H9 (cell line): ENCODE data around the gene RPL37. TPM values are rescaled to one million over a fixed set of nuclear protein-coding genes. Genes with fewer than 3 reads are reported as not detected.

Source experiments
- DNase-seq: peaks from one replicate; pipeline ENCODE4 v3.0.0-alpha.2; 2017
- H2AFZ ChIP-seq: one replicate; pipeline ENCODE4 v1.6.1; 2013; ENCODE audit warnings: mild to moderate bottlenecking, low read length, control low read depth, moderate library complexity
- H2AK5ac ChIP-seq: 2 replicates; pipeline ENCODE4 v1.6.1; 2013; ENCODE audit warnings: low read length, control low read depth, mixed read lengths; ENCODE audit not compliant: insufficient read length
- H2BK120ac ChIP-seq: one replicate; pipeline ENCODE4 v1.6.1; 2013; ENCODE audit warnings: low read depth, mild to moderate bottlenecking, low read length, control low read depth, inconsistent platforms; ENCODE audit not compliant: poor library complexity, severe bottlenecking
- H2BK12ac ChIP-seq: 2 replicates; pipeline ENCODE4 v1.6.1; 2013; ENCODE audit warnings: low read length, control low read depth, mixed read lengths, low read depth; ENCODE audit not compliant: insufficient read length
- H2BK15ac ChIP-seq: 2 replicates; pipeline ENCODE4 v1.6.1; 2013; ENCODE audit warnings: low read depth, low read length, control low read depth
- H2BK20ac ChIP-seq: one replicate; pipeline ENCODE4 v1.6.1; 2013; ENCODE audit warnings: low read depth, mild to moderate bottlenecking, low read length, control low read depth, inconsistent platforms; ENCODE audit not compliant: poor library complexity, severe bottlenecking
- H2BK5ac ChIP-seq: 2 replicates; pipeline ENCODE4 v1.6.1; 2013; ENCODE audit warnings: low read length, control low read depth, mixed read lengths; ENCODE audit not compliant: insufficient read length
- H3K14ac ChIP-seq: 2 replicates; pipeline ENCODE4 v1.6.1; 2013; ENCODE audit warnings: low read length, control low read depth; ENCODE audit not compliant: insufficient read depth
- H3K18ac ChIP-seq: 2 replicates; pipeline ENCODE4 v1.6.1; 2013; ENCODE audit warnings: low read depth, mild to moderate bottlenecking, mixed read lengths, low read length, control low read depth; ENCODE audit not compliant: insufficient read length
- H3K23ac ChIP-seq: 2 replicates; pipeline ENCODE4 v1.6.1; 2013; ENCODE audit warnings: low read length, control low read depth, mixed read lengths, low read depth; ENCODE audit not compliant: insufficient read length
- H3K23me2 ChIP-seq: 2 replicates; pipeline ENCODE4 v1.6.1; 2013; ENCODE audit warnings: low read depth, mild to moderate bottlenecking, mixed read lengths, low read length, control low read depth; ENCODE audit not compliant: insufficient read length, poor library complexity, severe bottlenecking
- H3K27ac ChIP-seq: 2 replicates; pipeline ENCODE4 v1.5.1; 2013; ENCODE audit warnings: low read length, control low read depth, mixed read lengths, low read depth; ENCODE audit not compliant: insufficient read length
- H3K27me3 ChIP-seq: 2 replicates; pipeline ENCODE4 v1.6.1; 2013; ENCODE audit warnings: low read length, control low read depth, inconsistent platforms; ENCODE audit not compliant: insufficient read depth
- H3K4ac ChIP-seq: 2 replicates; pipeline ENCODE4 v1.6.1; 2013; ENCODE audit warnings: low read depth, mild to moderate bottlenecking, control low read depth, inconsistent platforms, low read length, moderate library complexity
- H3K4me1 ChIP-seq: 2 replicates; pipeline ENCODE4 v1.6.1; 2013; ENCODE audit warnings: low read length, control low read depth, inconsistent platforms; ENCODE audit not compliant: insufficient read depth
- H3K4me2 ChIP-seq: 2 replicates; pipeline ENCODE4 v1.6.1; 2013; ENCODE audit warnings: low read length, control low read depth, mixed read lengths; ENCODE audit not compliant: insufficient read length, insufficient read depth
- H3K56ac ChIP-seq: 2 replicates; pipeline ENCODE4 v1.6.1; 2013; ENCODE audit warnings: low read depth, mild to moderate bottlenecking, mixed read lengths, low read length, control low read depth; ENCODE audit not compliant: insufficient read length
- H3K79me1 ChIP-seq: 2 replicates; pipeline ENCODE4 v1.6.1; 2013; ENCODE audit warnings: low read depth, mild to moderate bottlenecking, moderate library complexity, low read length, control low read depth, inconsistent platforms; ENCODE audit not compliant: insufficient read depth, poor library complexity, severe bottlenecking
- H3K79me2 ChIP-seq: 2 replicates; pipeline ENCODE4 v1.6.1; 2013; ENCODE audit warnings: low read length, control low read depth, inconsistent platforms; ENCODE audit not compliant: insufficient read depth
- H3K9ac ChIP-seq: 2 replicates; pipeline ENCODE4 v1.6.1; 2013; ENCODE audit warnings: low read length, control low read depth, mixed read lengths; ENCODE audit not compliant: insufficient read length; ENCODE audit errors: extremely low read depth
- H3K9me3 ChIP-seq: one replicate; pipeline ENCODE4 v1.6.1; 2013; ENCODE audit warnings: low read depth, low read length, inconsistent platforms; ENCODE audit not compliant: control insufficient read depth
- H3T11ph ChIP-seq: one replicate; pipeline ENCODE4 v1.6.1; 2013; ENCODE audit warnings: mild to moderate bottlenecking, low read length, control low read depth, inconsistent platforms
- H4K20me1 ChIP-seq: one replicate; pipeline ENCODE4 v1.6.1; 2013; ENCODE audit not compliant: control insufficient read depth, insufficient read length, insufficient read depth
- H4K5ac ChIP-seq: 2 replicates; pipeline ENCODE4 v1.6.1; 2013; ENCODE audit warnings: low read depth, mild to moderate bottlenecking, mixed read lengths, low read length, control low read depth; ENCODE audit not compliant: insufficient read length
- H4K8ac ChIP-seq: replicated peaks from 2 replicates; pipeline ENCODE4 v1.6.1; 2013; ENCODE audit warnings: low read length, control low read depth, mixed read lengths, low read depth; ENCODE audit not compliant: insufficient read length
- H4K91ac ChIP-seq: 2 replicates; pipeline ENCODE4 v1.6.1; 2013; ENCODE audit warnings: low read depth, mild to moderate bottlenecking, moderate library complexity, mixed read lengths, low read length, control low read depth; ENCODE audit not compliant: insufficient read length
- H3K27ac Mint-ChIP-seq, 3 experiments: 2 replicates in 2 of 3; 3 replicates in 1 of 3; pipeline ENCODE4 v1.8.0; 2020 to 2021; ENCODE audit warnings: mixed read lengths in 3 of 3, mild to moderate bottlenecking in 1 of 3, moderate library complexity in 1 of 3
- H3K27me3 Mint-ChIP-seq: 2 replicates; pipeline ENCODE4 v1.8.0; 2021; ENCODE audit warnings: low read depth, mild to moderate bottlenecking, moderate library complexity, mixed read lengths
- H3K36me3 Mint-ChIP-seq, 3 experiments: 2 replicates in 2 of 3; 3 replicates in 1 of 3; pipeline ENCODE4 v1.8.0; 2020 to 2021; ENCODE audit warnings: low read depth in 3 of 3, mixed read lengths in 3 of 3; ENCODE audit not compliant: insufficient read depth in 1 of 3
- H3K4me1 Mint-ChIP-seq, 2 experiments: 2 replicates each; pipeline ENCODE4 v1.8.0; 2020; ENCODE audit warnings: mixed read lengths in 2 of 2
- H3K4me3 Mint-ChIP-seq, 2 experiments: 2 replicates in 1 of 2; 3 replicates in 1 of 2; pipeline ENCODE4 v1.8.0; 2020 to 2021; ENCODE audit warnings: mild to moderate bottlenecking in 2 of 2, mixed read lengths in 2 of 2, moderate library complexity in 1 of 2
- H3K9me3 Mint-ChIP-seq, 2 experiments: 2 replicates in 1 of 2; 3 replicates in 1 of 2; pipeline ENCODE4 v1.8.0; 2020; ENCODE audit warnings: mild to moderate bottlenecking in 2 of 2, mixed read lengths in 2 of 2, moderate library complexity in 1 of 2
- total RNA-seq: library from RNA; stranded (reverse); gene quantifications from 2 replicates; pipeline ENCODE4 v1.2.1, GENCODE V29; 2021
- TF ChIP-seq, protein P1 (sequence below): fragments of 200-600 bp; sonication (generic); conservative IDR thresholded peaks from 3 replicates; pipeline ENCODE4 v1.8.0; 2021; ENCODE audit warnings: antibody characterized with exemption, mild to moderate bottlenecking

The RPL37 gene
- total RNA-seq, 1 experiment from 2014 or later, result 1,735 TPM

DNA sequence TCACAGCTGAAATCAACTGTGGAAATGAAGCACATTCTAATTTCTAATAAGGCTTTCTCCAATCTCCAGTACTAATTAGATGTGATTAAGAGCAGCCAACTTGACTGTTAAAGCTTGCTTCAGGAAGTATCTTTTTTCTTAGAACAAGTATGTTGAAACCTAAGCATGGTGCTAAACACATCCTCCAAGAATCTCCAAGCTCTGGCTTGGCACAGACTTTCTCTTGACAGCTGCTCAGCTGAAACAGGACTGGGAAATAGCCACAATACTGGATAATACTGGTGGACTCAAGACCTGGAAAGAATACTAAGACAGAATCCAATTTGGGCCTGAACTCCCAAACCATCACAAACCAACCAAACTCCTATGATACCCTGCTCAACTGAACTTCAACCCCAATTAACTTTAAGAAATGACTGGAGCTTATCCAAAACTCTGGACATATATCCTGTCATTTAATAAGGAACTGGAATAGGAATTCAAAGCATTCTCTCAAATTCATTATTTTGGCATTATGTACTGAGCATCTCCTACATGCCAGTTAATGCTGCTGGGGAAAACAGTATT lies 53.1 kb downstream of the RPL37 start:
- H3K9me3 ChIP-seq, result no peaks in the 10 kb centered on the region
- H3K27ac ChIP-seq, result no peak overlapping the region
- H3K27me3 ChIP-seq, result no peaks in the 10 kb centered on the region
- Mint-ChIP-seq H3K36me3 (peaks cover 5 to 7% (median 6%) of the 10 kb centered on the region in 3 experiments; a peak in 5 of 7 replicates), H3K4me1 (no peaks in the 10 kb centered on the region; a peak in 1 of 4 replicates), H3K27ac (peak overlapping the region in 1 of 3 experiments; percentile 71; a peak in 1 of 7 replicates), H3K27me3 (no peaks in the 10 kb centered on the region), H3K4me3 (no peak overlapping the region), H3K9me3 (peaks cover 0 to 3% of the 10 kb centered on the region in 2 experiments; a peak in 1 of 5 replicates)
- H3K9ac ChIP-seq, result no peak overlapping the region
- no peak overlapping the region for H3T11ph ChIP-seq
- no peak overlapping the region for H2BK20ac ChIP-seq
- H2AFZ ChIP-seq, result no peak overlapping the region
- no peak overlapping the region for H2BK5ac ChIP-seq
- no peak overlapping the region for H3K4ac ChIP-seq
- peaks cover 23% of the 10 kb centered on the region; the same call in 1 of the 2 replicates for H3K79me2 ChIP-seq
- DNase-seq, result no peak
- no peak overlapping the region for H2BK15ac ChIP-seq
- H4K5ac ChIP-seq, result no peak overlapping the region
- no peak overlapping the region for H4K8ac ChIP-seq
- H2BK12ac ChIP-seq, result no peak overlapping the region
- H3K14ac ChIP-seq, result no peak overlapping the region
- no peak overlapping the region for H2AK5ac ChIP-seq
- H3K4me1 ChIP-seq, result no peaks in the 10 kb centered on the region
- no peak overlapping the region for H4K91ac ChIP-seq
- no peaks in the 10 kb centered on the region for H4K20me1 ChIP-seq
- no peak overlapping the region for H3K18ac ChIP-seq
- no peak overlapping the region for H3K56ac ChIP-seq
- H3K23ac ChIP-seq, result no peak overlapping the region
- no peak overlapping the region for H2BK120ac ChIP-seq
- no peak overlapping the region for H3K4me2 ChIP-seq
- H3K23me2 ChIP-seq, result no peaks in the 10 kb centered on the region
- H3K79me1 ChIP-seq, result peaks cover 3% of the 10 kb centered on the region
- TF ChIP-seq, protein P1, sequence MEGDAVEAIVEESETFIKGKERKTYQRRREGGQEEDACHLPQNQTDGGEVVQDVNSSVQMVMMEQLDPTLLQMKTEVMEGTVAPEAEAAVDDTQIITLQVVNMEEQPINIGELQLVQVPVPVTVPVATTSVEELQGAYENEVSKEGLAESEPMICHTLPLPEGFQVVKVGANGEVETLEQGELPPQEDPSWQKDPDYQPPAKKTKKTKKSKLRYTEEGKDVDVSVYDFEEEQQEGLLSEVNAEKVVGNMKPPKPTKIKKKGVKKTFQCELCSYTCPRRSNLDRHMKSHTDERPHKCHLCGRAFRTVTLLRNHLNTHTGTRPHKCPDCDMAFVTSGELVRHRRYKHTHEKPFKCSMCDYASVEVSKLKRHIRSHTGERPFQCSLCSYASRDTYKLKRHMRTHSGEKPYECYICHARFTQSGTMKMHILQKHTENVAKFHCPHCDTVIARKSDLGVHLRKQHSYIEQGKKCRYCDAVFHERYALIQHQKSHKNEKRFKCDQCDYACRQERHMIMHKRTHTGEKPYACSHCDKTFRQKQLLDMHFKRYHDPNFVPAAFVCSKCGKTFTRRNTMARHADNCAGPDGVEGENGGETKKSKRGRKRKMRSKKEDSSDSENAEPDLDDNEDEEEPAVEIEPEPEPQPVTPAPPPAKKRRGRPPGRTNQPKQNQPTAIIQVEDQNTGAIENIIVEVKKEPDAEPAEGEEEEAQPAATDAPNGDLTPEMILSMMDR, result no peak
